ENCODE measurements around the gene SAXO2.
A peak's percentile ranks its signal among the peaks of the same experiment; 100 is the strongest.
"Not testable (repeated sequence)": the region's sequence is repeated elsewhere in the genome, so short reads cannot be mapped to it uniquely, and the experiment has no call there.

Gene SAXO2

DNA sequence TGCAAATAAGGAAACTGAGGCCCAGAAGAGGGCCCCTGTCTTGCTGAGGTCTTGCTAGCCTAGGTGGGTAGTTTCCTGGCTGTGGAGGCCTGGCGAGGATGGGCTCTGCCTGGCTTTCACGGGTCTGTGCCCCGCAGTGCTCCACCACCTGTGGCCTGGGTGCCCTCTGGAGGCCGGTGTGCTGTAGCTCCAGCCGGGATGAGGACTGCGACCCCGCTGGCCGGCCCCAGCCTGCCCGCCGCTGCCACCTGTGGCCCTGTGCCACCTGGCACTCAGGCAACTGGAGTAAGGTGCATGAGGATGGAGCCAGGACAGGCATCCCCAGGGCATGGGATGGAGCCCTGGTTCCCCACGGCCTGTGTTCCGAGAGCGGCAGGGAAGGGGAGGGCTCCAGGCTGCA is 66.4 kb downstream of the SAXO2 start:
- not testable (repeated sequence) for H3K4me3 ChIP-seq (replicated peaks in 1 of 2; ENCODE audit: low read depth in 2 of 2, low read length in 2 of 2); DNase-seq (ENCODE audit: low read depth in 2 of 2)

DNA sequence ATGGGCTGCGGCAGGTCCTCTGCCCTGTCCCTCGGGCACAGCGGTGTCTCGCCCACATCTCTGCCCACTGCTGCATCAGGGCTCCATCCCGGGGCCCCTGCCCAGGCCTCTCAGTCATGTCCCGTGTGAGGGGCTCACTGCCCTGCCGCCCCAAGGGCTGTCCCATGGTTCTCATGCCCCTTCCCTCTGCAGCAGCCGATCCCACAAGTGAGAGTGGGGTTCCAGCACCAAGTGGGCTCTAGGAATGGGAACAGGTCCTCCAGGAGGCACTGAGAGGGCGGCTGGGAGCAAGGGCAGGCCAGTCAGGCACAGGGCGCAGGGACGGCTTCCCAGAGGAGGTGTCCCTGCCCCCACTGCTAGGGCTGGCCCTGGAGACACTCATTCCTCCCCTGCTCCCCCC is 68.3 kb downstream of the SAXO2 start:
- not testable (repeated sequence) for DNase-seq (ENCODE audit: low read depth in 2 of 2); H3K4me3 ChIP-seq (replicated peaks in 1 of 2; ENCODE audit: low read depth in 2 of 2, low read length in 2 of 2)

DNA sequence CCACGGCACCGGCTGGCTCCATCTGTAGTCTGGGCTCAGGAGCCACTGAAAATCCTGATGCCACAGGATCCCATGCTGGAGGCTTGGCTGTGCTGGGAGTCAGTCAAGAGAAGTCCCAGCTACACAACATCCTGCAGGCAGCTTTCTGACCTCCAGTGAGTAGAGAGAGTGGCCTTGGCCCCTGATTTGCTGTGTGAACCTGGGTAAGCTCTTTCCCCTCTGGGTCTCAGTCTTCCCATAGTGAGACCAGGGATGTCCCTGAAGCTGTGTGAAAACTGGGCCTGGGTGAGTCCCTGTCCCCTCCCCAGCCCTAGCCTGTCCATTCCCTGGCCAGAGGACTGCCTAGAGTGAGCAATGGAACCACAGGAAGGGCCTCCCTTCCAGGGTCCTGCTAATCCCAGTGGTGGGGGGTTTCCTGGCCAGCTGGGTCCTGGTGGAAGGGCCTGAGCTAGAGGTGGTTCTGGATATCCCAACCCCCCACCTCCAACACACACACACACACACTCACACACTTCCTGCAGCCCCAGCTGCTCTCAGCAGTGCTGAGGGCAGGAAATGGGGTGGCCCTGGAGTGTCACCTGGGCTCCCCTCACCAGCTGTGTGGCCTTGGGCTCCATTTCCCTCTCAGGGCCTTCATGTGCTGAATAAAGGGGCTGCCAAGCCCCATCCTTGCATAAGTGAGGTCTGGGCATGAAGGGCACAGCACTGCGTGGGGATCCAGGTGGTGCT is 69.1 kb downstream of the SAXO2 start:
- H3K4me3 ChIP-seq (replicated peaks in 1 of 2; ENCODE audit: low read depth in 2 of 2, low read length in 2 of 2); DNase-seq (ENCODE audit: low read depth in 2 of 2): not testable (repeated sequence)

DNA sequence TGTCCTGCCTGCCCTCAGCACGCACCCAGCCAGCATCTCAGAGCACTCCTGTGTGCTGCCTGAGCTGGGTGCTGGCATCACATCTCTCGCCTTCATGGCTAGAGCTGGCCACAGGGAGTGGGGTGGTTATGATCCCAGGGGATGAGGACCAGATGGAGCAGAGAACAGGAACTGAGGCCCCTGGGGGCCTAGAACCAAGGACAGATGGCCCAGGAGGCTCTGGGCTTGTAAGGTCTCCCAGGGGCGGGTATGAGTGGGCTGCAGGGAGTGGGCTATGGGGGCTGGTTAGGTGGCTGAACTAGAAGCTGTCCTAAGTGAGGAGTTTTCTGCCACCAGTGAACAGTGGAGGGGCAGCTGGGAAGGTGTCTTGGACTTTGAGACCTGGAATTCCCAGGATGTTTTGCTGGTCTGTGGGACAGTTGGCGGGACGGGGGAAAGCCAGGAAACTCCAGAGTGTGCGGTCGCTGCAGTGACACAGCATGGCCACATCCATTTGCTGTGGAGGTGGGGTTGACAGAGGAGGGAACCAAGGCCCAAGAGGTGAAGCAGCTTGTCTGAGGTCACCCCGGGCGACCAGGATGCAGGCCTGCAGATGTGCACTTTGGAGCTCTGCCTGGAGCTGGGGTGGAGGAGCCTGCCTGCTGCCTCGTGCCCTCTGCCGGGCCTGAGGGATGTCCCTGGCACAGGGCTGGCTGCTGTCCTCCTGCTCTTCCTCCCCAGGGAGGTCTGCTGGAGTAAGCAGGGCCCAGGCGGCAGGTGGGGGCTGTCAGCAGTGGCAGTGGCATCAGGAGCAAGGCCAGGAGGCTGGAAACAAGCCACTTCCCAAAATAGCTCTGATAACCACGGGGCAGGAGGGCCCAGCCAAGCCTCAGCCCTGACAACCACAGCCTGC is 70.3 kb downstream of the SAXO2 start:
- H3K4me3 ChIP-seq (replicated peaks in 1 of 2; ENCODE audit: low read depth in 2 of 2, low read length in 2 of 2), result not testable (repeated sequence)
- DNase-seq (ENCODE audit: low read depth in 2 of 2), result peak in 1 of 2 donors; percentile 26

DNA sequence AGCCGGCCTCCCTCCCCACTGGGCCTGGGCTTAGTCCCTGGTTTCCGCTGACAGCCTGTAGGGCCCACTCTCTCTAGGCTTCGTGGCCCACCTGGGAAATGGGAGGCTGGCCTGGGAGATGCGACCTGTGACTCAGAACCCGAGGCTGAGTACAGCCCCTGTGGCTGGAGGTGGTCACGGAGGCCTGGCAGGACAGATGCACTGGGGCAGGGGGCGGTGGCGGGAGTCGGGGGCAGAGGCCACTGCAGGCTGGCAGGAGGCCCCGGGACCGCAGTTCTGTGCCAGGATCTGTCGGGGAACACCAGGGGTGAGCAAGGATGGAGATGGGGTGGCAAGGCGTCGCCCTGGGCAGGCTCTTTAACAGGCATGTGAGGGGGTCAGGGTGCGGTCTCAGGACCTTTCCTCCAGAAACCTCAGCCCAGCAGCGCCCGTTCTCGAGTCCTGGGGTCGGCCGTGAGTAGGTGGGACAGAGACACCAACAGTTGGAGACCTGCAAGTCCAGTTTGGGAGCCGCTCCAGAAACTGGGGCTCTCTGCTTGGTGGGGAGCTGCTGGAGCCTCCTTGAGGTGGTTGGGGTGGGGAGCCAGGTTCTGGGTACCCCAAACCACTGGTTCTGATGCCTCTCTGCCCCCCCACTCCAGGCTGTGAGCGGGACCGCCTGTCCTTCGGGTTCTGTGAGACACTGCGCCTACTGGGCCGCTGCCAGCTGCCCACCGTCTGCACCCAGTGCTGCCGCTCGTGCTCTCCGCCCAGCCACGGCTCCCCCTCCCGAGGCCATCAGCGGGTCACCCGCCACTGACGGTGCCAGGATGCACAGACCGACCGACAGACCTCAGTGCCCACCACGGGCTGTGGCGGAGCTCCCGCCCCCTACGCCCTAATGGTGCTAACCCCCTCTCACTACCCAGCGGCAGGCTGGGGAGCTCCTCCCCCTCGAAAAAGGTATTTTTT is 71.3 kb downstream of the SAXO2 start:
- H3K4me3 ChIP-seq (replicated peaks in 1 of 2; ENCODE audit: low read depth in 2 of 2, low read length in 2 of 2); DNase-seq (ENCODE audit: low read depth in 2 of 2): not testable (repeated sequence)

Measured in cardiac fibroblast (primary cell).